Islet of Langerhans (tissue), 1 donor: Measurements from ENCODE around the gene FPR1.
"Not testable (repeated sequence)": the region's sequence is repeated elsewhere in the genome, so short reads cannot be mapped to it uniquely, and the experiment has no call there.

Source experiments
- FAIRE-seq: peaks from one replicate; lab custom pipeline; 2011; peaks lifted over from hg19 to GRCh38; lab: Jason Lieb, UNC

Gene FPR1

GRCh38 chr19:51779181-51779580, 27.5 kb upstream of the FPR1 start:
- no peak for FAIRE-seq

DNA sequence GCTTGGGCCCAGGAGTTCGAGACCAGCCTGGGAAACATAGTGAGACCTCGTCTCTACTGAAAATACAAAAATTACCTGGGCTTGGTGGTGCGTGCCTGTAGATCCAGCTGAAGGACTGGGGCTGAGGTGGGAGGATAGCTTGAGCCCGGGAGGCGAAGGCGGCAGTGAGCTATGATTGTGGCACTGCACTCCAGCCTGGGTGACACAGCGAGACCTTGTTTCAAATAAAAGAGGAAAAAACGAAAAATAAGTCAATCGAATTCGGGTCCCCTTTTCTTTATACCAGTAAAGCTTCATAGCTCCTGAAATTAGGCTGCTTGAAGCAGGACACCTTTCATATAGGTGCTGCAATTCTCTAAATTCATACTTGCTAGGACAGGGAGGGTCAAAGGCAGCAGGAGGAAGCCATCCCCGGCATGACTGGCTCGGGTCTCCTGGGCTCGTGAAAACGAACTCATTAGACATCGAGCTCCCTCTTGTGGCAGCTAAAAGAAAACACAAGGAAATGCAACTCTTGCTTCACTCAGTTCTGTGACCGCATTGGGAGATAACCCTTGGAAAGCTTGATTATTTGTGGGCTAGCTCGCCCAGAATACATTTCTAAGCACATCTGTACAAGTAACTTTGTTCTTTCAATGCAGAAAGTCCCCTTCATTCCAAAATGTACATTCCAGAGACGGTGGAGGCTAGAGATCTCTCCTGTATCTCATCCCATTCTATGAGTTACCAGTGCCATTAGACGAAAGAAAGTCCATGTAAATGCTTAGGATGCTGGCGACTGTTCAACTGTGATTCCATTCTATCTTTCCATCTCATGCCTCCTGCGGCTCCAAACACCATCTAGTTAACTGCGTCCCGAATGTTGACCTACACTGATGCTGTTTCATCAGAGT, 26.1 kb upstream of the FPR1 start:
- peak; percentile 92 for FAIRE-seq

DNA sequence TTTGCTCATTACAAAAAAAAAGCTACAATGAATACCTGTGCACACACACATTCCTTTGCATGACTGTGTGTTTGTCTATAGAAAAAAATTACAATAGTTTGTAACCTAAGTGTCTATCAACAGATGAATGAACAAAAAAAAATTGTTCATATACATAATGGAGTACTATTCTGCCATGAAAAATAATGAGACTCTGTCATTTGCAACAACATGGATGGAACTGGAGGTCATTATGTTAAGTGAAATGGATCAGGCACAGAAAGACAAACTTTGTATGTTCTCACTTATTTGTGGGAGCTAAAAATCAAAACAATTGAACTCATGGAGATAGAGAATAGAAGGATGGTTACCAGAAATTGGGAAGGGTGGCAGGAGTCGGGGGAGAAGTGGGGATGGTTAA, 24.9 kb upstream of the FPR1 start:
- FAIRE-seq: not testable (repeated sequence)

DNA sequence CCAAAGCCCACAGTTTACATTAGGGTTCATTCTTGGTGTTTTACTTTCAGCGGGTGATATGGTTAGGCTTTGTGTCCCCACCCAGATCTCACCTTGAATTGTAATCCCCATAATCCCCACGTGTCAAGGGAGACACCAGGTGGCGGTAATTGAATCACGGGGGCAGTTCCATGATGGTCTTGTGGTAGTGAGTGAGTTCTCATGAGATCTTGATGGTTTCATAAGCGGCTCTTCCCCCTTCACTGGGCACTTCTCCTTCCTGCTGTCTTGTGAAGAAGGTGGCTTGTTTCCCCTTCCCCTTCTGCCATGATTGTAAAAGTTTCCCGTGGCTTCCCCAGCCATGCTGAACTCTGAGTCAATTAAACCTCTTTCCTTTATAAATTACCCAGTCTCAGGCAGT, 21.3 kb upstream of the FPR1 start:
- FAIRE-seq: no peak

- no peak for FAIRE-seq
Measured at GRCh38 chr19:51771376-51772130, 19.9 kb upstream of the FPR1 start.

DNA sequence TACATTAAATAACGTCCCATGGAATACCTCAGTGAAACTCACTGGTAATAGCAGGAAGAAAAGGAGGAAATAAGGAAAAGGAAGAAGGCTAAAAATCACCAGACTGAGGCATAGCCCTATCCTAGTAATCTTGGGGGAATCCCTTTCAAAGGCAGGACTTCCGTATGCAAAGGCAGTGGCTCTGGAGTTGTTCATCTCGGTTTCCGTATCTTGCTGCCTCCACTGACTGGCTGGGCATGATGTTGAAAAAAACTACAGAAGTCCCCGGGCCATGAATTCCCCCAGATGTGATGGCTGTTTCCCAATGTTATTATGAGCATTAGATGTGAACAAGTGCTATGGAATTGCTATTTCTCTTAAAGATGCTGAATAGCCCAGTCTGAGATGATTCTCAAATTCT, 14.8 kb upstream of the FPR1 start:
- no peak for FAIRE-seq

- FAIRE-seq: no peak
Measured at GRCh38 chr19:51765086-51765485, 13.4 kb upstream of the FPR1 start.

DNA sequence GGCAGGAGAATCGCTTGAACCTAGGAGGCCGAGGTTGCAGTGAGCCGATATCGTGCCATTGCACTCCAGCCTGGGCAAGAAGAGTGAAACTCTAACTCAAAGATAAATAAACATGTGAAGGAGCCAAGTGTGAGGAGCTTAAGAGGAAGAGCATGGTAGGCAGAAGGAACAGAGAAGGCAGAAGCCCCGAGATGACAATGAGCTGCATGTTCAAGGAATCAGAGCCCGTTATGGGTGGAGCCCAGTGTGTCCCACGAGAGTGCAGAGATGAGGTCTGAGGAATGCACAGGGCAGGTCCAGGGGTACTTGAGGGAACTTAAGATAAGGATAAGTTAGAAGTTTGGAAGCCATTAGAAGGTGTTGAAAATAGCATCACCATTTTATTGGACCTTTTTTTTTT, 10.0 kb upstream of the FPR1 start:
- FAIRE-seq: no peak

DNA sequence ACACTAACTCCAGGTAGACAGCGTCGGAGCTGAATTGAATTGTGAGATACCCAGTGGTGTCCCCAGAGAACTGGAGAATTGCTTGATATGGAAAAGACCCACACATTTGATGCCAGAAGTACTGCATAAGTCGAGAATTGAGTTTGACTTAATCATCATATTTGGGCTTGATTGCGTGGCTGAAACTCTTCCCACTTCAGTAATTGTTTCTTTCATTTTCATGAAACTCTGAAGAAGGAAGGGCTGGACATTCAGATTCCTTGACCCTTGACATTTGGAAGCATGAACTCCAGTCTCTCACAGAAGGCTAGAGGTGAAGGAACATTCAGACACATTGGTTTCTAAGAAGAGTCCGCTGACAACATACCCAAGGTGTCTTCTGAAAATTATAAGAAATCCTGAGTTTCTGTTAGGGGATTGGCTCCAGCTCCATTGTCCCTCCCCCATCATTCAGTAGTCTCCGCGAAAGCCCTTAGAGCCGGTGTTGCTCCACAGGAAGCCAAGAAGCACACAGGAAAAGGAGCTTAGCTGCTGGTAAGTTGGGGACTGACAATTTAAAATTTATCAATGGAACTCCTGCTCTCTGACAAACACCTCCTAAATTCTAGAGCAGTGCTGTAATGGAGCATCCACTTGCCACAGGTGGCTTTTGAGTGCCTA, 9.1 kb upstream of the FPR1 start, which contains the start of gene FPR2:
FPR2 (plus strand) TSS at position 484 of the 660 bp plus-strand sequence. CDS start 7,479 bp downstream, outside the sequence.
- FAIRE-seq: no peak

DNA sequence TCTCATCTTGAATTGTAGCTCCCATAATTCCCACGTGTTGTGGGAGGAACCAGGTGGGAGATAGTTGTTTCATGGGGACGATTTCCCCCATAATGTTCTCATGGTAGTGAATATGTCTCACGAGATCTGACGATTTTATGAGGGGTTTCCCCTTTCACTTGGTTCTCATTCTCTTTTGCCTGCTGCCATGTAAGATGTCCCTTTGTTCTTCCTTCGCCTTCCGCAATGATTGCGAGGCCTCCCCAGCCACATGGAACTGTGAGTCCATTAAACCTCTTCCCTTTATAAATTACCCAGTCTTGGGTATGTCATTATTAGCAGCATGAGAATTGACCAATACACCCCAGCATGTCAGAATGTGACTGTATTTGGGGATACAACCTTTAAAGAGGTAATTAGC, 3.9 kb upstream of the FPR1 start:
- no peak for FAIRE-seq

DNA sequence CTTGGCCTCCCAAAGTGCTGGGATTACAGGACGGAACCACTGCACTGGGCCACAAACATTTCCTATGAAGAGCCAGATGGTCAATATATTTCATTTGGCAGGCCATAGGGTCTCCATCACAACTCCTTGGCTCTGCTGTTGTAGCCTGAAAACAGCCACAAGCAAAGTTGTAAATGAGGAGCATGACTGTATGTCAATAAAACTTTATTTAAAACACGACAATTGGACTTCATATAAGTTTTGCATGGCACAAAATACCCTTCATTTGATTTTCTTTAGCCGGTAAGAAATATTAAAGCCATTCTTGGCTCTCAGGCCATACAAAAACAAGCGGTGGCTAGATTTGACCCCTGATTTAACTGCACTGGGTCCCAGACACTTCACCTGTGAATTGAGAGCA, 3.1 kb upstream of the FPR1 start:
- no peak for FAIRE-seq

- no peak for FAIRE-seq
Measured at GRCh38 chr19:51754109-51754508, 2.4 kb upstream of the FPR1 start.

DNA sequence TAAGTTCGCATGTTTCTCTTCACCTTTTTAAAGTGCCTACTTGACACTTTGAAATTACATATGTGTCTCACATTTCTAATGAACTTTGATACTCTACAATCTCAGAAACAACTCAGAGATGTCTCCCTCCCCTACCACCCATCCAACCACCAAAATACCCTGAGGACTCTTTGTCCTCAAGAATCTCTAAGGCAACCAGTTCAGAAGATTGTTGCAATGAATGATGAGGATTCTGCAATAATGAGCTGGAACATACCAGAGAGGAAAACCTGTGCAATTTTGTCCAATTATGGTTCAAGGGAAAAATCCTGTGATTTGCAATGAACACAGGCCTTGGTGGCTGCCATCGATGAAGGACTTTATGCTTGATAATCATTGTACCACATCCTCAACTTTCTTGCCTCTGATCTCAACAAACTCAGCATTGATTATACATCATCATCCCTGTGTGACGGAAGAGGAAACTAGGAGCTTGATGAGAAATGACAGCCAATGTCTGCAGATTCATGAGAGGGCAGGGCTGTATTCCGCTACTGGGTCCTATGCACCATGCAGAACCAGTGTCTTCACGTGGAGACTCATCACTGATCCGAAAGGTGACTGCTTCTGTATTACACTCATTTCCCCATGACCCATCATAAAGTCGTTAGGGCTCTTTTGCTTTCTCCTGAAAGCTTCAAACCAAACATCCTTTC, 1.1 kb downstream of the FPR1 start:
- FAIRE-seq: no peak

DNA sequence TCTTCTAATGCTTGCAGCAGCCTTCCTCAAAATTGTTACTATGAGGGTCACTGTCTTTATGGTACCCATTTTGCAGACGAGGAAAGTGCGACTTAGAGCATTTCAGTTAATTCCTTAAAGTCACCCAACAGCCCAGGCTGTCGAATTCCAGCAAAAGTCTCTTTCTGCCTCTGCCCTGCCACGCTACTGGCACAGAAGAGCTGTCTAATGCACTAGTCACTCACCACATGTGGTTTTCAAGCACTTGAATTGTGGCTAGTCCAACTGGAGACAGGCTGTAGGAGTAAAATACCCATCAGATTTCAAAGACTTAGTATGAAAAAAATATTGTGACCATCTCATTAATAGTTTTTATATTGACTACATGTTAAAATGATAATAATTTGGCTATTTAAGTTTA, 1.7 kb downstream of the FPR1 start:
- no peak for FAIRE-seq

DNA sequence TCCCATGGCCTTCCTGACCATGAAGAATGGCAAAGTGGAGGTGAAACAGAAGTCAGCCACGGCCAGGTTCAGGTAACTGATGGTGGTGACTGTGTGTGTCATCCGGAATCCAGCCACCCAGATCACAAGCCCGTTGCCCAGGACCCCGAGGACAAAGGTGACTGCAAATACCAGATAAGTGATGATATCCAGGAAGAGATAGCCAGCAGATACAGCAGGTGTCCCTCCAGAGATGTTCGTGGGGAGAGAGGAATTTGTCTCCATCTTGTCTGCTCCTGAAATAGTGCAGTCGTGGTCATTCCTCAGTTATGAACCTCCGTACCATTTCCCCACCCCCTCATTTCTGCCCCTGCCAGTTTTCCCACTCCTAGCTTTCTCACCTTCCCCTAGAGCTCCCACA, 4.9 kb downstream of the FPR1 start:
- FAIRE-seq: no peak

DNA sequence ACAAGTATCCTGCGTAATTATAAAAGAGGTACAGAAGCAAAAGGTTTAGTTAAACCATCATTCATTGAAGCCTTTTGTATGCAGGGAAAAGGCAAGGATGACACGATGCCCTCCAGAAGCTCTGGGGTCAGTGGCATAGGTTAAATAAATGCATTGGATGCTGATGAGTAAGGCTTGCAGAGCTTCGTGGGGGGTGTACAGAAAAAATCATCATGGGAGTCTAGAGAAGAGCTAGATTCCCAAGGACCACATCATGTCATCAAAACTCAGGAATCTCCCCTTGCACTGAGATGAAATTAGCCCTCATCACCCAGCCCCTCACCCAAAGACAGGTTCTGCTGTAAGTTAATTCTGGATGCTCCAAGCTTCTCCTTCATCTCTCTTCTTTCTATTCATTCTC, 8.3 kb downstream of the FPR1 start:
- no peak for FAIRE-seq

- FAIRE-seq: no peak
Measured at GRCh38 chr19:51742789-51743188, 8.9 kb downstream of the FPR1 start.

- no peak for FAIRE-seq
Measured at GRCh38 chr19:51740356-51740755, 11.3 kb downstream of the FPR1 start.

DNA sequence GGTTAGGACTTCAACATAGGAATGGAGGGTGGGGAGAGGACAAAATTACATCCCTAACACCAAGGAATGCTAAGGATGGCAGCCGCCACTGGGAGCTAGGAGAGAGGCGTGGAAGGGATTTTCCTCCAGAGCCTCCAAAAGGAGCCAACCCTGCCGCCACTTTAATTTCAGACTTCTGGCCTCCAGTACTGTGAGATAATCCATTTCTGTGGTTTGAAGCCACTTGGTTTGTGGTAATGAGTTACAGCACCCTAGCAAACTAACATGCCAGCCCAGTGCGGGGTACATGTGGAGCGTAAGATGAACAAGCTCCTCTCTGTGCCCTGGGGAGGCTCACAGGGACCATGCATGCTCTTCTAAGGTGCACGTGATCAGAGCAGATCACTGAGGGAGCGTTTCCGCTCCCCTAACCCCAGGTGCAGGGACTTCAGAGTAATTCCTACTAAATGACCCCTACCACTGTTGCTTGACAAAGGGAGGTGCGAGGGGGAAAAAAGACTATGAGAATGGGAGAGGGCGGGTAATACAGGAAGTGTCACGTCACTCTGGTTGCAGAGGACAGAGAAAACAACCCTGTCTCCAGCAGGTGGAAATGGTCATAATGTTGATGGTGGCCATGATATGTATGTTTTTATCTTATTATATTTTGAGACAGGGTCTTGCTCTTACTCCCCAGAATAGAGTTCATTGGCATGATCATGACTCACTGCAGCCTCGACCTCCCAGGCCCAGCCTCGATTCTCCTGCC, 12.0 kb downstream of the FPR1 start:
- FAIRE-seq: no peak

DNA sequence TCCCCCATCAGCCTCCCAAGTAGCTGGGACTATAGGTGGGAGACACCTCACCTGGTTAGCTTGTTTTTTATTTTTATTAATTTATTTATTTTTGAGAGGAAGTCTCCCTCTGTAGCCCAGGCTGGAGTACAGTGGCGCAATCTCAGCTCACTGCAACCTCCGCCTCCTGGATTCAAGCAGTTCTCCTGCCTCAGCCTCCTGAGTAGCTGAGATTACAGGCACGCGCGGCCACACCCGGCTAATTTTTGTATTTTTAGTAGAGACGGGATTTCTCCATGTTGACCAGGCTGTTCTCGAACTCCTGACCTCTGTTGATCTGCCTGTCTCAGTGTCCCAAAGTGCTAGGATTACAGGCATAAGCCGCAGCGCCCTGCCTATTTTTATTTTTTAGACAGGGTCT, 13.2 kb downstream of the FPR1 start:
- not testable (repeated sequence) for FAIRE-seq

- FAIRE-seq: no peak
Measured at GRCh38 chr19:51737924-51738323, 13.8 kb downstream of the FPR1 start.

DNA sequence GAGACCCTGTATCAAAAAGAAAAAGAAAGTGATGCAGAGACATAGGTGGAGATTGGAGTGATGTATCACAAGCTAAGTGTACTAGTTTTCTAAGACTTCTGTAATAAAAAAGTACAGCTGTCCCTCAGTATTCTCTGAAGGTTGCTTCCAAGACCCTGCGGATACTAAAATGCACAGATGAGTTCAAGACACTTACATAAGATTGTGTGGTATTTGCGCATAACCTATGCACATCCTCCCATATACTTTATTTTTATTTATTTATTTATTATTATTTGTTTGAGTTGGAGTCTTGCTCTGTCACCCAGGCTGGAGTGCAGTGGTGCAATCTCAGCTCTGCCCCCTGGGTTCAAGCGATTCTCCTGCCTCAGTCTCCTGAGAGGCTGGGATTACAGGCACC, 14.3 kb downstream of the FPR1 start:
- no peak for FAIRE-seq
